GM12878 (cell line): ENCODE results near the gene PIP5K1A. TPM values are rescaled to one million over a fixed set of nuclear protein-coding genes. Genes with fewer than 3 reads are reported as not detected.
"Not testable (repeated sequence)": the region's sequence is repeated elsewhere in the genome, so short reads cannot be mapped to it uniquely, and the experiment has no call there.

Experiments
- ATAC-seq: fragments of 200-7000 bp; cut with Tn5 transposase; 3 replicates; pipeline ENCODE4 v1.9.1; 2020; ENCODE audit warnings: mild to moderate bottlenecking, moderate library complexity
- BruUV-seq: library from RNA; stranded (reverse); fragments of 400-500 nt; replicated peaks from 2 replicates; lab custom pipeline; 2021; lab: Mats Ljungman, UMichigan
- CTCF ChIA-PET: fragments of 300-600 bp; sonication (Branson Sonifier 250); formaldehyde crosslinking; extraction: SDS; loops from one replicate; lab custom pipeline; 2021; ENCODE audit warnings: inconsistent platforms; lab: Yijun Ruan, JAX
- POLR2A ChIA-PET: fragments of 350-600 bp; formaldehyde crosslinking; extraction: SDS; loops from one replicate; lab custom pipeline; 2021; ENCODE audit warnings: inconsistent platforms; lab: Charles Lee
- RAD21 ChIA-PET: fragments of 300-600 bp; sonication (Branson Sonifier 250); formaldehyde crosslinking; loops from one replicate; lab custom pipeline; 2023; ENCODE audit warnings: antibody characterized with exemption; ENCODE audit not compliant: unreplicated experiment; lab: Charles Lee
- SMC1A ChIA-PET: fragments of 300-600 bp; sonication (Branson Sonifier 250); formaldehyde crosslinking; loops from one replicate; lab custom pipeline; 2023; ENCODE audit not compliant: unreplicated experiment, uncharacterized antibody; lab: Charles Lee
- DNase-seq: peaks from one replicate; pipeline ENCODE4 v3.0.0-alpha.2; 2011; ENCODE audit warnings: low read depth, low spot score
- FAIRE-seq: peaks from 3 replicates; lab custom pipeline; 2011; peaks lifted over from hg19 to GRCh38; lab: Jason Lieb, UNC
- H2AFZ ChIP-seq: 2 replicates; pipeline ENCODE4 v1.6.0; 2011; ENCODE audit warnings: low read depth, low read length, control low read depth; ENCODE audit not compliant: control insufficient read depth
- H3K27ac ChIP-seq: 2 replicates; pipeline ENCODE4 v1.5.1; 2011; ENCODE audit warnings: control low read depth; ENCODE audit not compliant: control insufficient read depth, insufficient read depth
- H3K27me3 ChIP-seq, 2 experiments: replicated peaks in 1 of 2; 2 replicates each; pipeline versions ENCODE4 v1.6.0 to v1.6.1; 2011; ENCODE audit warnings: low read length in 1 of 2; ENCODE audit not compliant: control insufficient read depth in 2 of 2, insufficient read depth in 2 of 2
- H3K36me3 ChIP-seq, 2 experiments: 2 replicates each; pipeline ENCODE4 v1.5.1; 2011; ENCODE audit warnings: low read length in 1 of 2; ENCODE audit not compliant: control insufficient read depth in 2 of 2, insufficient read depth in 2 of 2
- H3K4me1 ChIP-seq: 2 replicates; pipeline ENCODE4 v1.6.1; 2011; ENCODE audit warnings: mild to moderate bottlenecking, low read length, moderate library complexity, mixed read lengths; ENCODE audit not compliant: control insufficient read depth, insufficient read depth
- H3K4me2 ChIP-seq: 2 replicates; pipeline ENCODE4 v1.6.0; 2011; ENCODE audit warnings: control low read depth; ENCODE audit not compliant: control insufficient read depth, insufficient read depth
- H3K4me3 ChIP-seq: fragments of 200-600 bp; sonication (generic); 2 replicates; pipeline ENCODE4 v1.5.1; 2016
- H3K79me2 ChIP-seq: 2 replicates; pipeline ENCODE4 v1.6.0; 2011; ENCODE audit warnings: low read length; ENCODE audit not compliant: control insufficient read depth, insufficient read depth
- H3K9ac ChIP-seq: 2 replicates; pipeline ENCODE4 v1.8.0; 2011; ENCODE audit warnings: low read length, control low read depth, mixed read lengths; ENCODE audit not compliant: control insufficient read depth, insufficient read depth
- H3K9me3 ChIP-seq: replicated peaks from 3 replicates; pipeline ENCODE4 v1.5.1; 2011; ENCODE audit warnings: mild to moderate bottlenecking, low read length; ENCODE audit not compliant: control insufficient read depth, insufficient read depth
- H4K20me1 ChIP-seq: 2 replicates; pipeline ENCODE4 v1.6.0; 2011; ENCODE audit not compliant: control insufficient read depth, insufficient read depth
- ATF7 ChIP-seq: fragments of 450-650 bp; IDR thresholded peaks from 2 replicates; pipeline ENCODE4 v1.6.1; 2016; ENCODE audit warnings: low read depth, mild to moderate bottlenecking
- HDGF ChIP-seq: fragments of 450-650 bp; IDR thresholded peaks from 2 replicates; pipeline ENCODE4 v1.6.1; 2016; ENCODE audit warnings: antibody characterized with exemption
- KDM1A ChIP-seq: fragments of 200-600 bp; sonication (generic); IDR thresholded peaks from 2 replicates; pipeline ENCODE4 v1.6.1; 2016; ENCODE audit warnings: borderline replicate concordance
- MXI1 ChIP-seq: fragments of 150-350 bp; IDR thresholded peaks from 2 replicates; pipeline ENCODE4 v1.6.1; 2011; ENCODE audit warnings: low read depth, mild to moderate bottlenecking, inconsistent platforms, low read length, improper control_type of control experiment
- NFYA ChIP-seq: IDR thresholded peaks from 2 replicates; pipeline ENCODE4 v1.6.1; 2011; ENCODE audit warnings: low read depth, mild to moderate bottlenecking, low read length, improper control_type of control experiment, borderline replicate concordance
- SMARCA5 ChIP-seq: fragments of 450-650 bp; IDR thresholded peaks from 2 replicates; pipeline ENCODE4 v1.6.1; 2017; ENCODE audit warnings: mild to moderate bottlenecking
- ZNF217 ChIP-seq: fragments of 450-650 bp; IDR thresholded peaks from 2 replicates; pipeline ENCODE4 v1.6.1; 2017; ENCODE audit warnings: antibody characterized with exemption, mild to moderate bottlenecking
- ZNF687 ChIP-seq: fragments of 450-650 bp; IDR thresholded peaks from 2 replicates; pipeline ENCODE4 v1.6.1; 2017; ENCODE audit warnings: mild to moderate bottlenecking, moderate library complexity
- WGBS: methylation state at CpG from one replicate; pipeline ENCODE4 v1.1.6; 2016; ENCODE audit warnings: low lambda C conversion rate; ENCODE audit not compliant: insufficient replicate concordance, insufficient coverage; ENCODE audit errors: missing lambda C conversion rate; 5-methylcytosine and 5-hydroxymethylcytosine counted together
- in situ Hi-C: fragments of 300-500 bp; cut with MboI; formaldehyde crosslinking; loops from 9 replicates; pipeline ENCODE4 v1.14.3; 2018; ENCODE audit warnings: mixed read lengths
- intact Hi-C: fragments of 100-400 bp; cut with micrococcal nuclease; formaldehyde crosslinking; loops from one replicate; pipeline ENCODE4 v1.14.2; 2022; ENCODE audit not compliant: unreplicated experiment
- polyA plus RNA-seq, 11 experiments: library from polyadenylated mRNA; depleted of rRNA in 4 of 11; unstranded in 6 of 11; stranded (reverse) in 5 of 11; fragments of >200 nt; fragmentation: Nextera tagmentation in 4 of 11; fragmentation: Illumina TruSeq in 1 of 11; extraction: Ambion mirVana in 4 of 11; extraction: Trizol in 1 of 11; gene quantifications; 1 replicate in 1 of 11; 2 replicates in 10 of 11; pipeline versions ENCODE4 v1.2.1 to v1.2.3, GENCODE V29; 2011 to 2016; ENCODE audit warnings: inconsistent platforms in 2 of 11, missing spikeins in 2 of 11, low read depth in 1 of 11
- total RNA-seq, 4 experiments: library from RNA; depleted of rRNA in 3 of 4; stranded (reverse); fragments of >200 nt in 3 of 4; fragmentation: Illumina TruSeq in 1 of 4; extraction: Trizol in 1 of 4; gene quantifications; 2 replicates each; pipeline versions ENCODE4 v1.2.1 to v1.2.3, GENCODE V29; 2013 to 2021

The PIP5K1A gene
- total and polyA plus RNA-seq, 10 of the 15 experiments (the other 5 are each of a cell fraction or from before 2014, with no cell fraction given) = 4.5 to 114 (median 51.5) TPM

- FAIRE-seq, intact Hi-C loops, H3K4me1 ChIP-seq, H2AFZ ChIP-seq, H3K9me3 ChIP-seq, H3K27me3 ChIP-seq, DNase-seq, H4K20me1 ChIP-seq, H3K36me3 ChIP-seq, BruUV-seq, in situ Hi-C loops: not testable (repeated sequence)
- CTCF ChIA-PET = interaction anchor here (0.6 to 4.2 kb wide), 6 partner anchors 8 to 152 kb away, joined by 3 to 38 read pairs (median 4); partner anchors contain the start of genes PSMD4 and TMOD4
- Histone ChIP-seq H3K27ac (peak overlapping the region; percentile 87), H3K9ac (peak overlapping the region; percentile 86), H3K4me2 (peak overlapping the region; percentile 91), H3K79me2 (peaks cover 24% of the 10 kb centered on the region), H3K4me3 (peak overlapping the region; percentile 76)
- ATAC-seq = peak; percentile 17
- 51% methylated on average over 8 of the region's 8 CpGs for WGBS
- POLR2A ChIA-PET = interaction anchor here (0.8 to 1.4 kb wide), 5 partner anchors 10 to 139 kb away, joined by 3 to 5 read pairs (median 4); partner anchors contain the start of gene PI4KB
- SMC1A ChIA-PET = interaction anchor here (1.2 to 3.2 kb wide), 2 partner anchors 32 to 89 kb away, joined by 3 to 12 read pairs; partner anchors contain the start of gene TNFAIP8L2
- RAD21 ChIA-PET = interaction anchor here (2.1 to 2.7 kb wide), 2 partner anchors 31 to 138 kb away, joined by 6 to 20 read pairs; partner anchors contain the start of genes PI4KB and TNFAIP8L2
- TF ChIP-seq HDGF (peak; percentile 49; the same call in 1 of the 2 replicates), MXI1 (0 out of 2 replicates have a peak, but pooled peaks have one; percentile 37)
Observed at GRCh38 chr1:151188667-151189066, 9.7 kb upstream of the PIP5K1A start.

- RAD21 ChIA-PET = interaction anchor here (0.9 to 2.7 kb wide), 12 partner anchors 11 to 209 kb away, joined by 3 to 20 read pairs (median 5); partner anchors contain the start of genes MINDY1, PI4KB, PSMB4 and PSMD4
- Histone ChIP-seq H3K4me1 (peaks cover 4% of the 10 kb centered on the region; the same call in 1 of the 2 replicates), H3K4me3 (peak within 1 kb of the TSS; percentile 76), H3K27me3 (no peaks in the 10 kb centered on the region), H3K9me3 (no peaks in the 10 kb centered on the region), H3K4me2 (peak within 1 kb of the TSS; percentile 91), H3K36me3 (peaks cover 0 to 6% of the 10 kb centered on the region in 2 experiments; a peak in 2 of 4 replicates), H2AFZ (peak within 1 kb of the TSS; percentile 82), H3K27ac (peak within 1 kb of the TSS; percentile 87), H4K20me1 (no peaks in the 10 kb centered on the region), H3K9ac (peak within 1 kb of the TSS; percentile 86), H3K79me2 (peaks cover 24% of the 10 kb centered on the region)
- POLR2A ChIA-PET = interaction anchor here (0.7 to 2.6 kb wide), 17 partner anchors 9 to 210 kb away, joined by 3 to 16 read pairs (median 3); partner anchors contain the start of genes LYSMD1, MLLT11, PI4KB and PIP5K1A
- in situ Hi-C loops (loop anchor here (5.0 kb wide), 1 partner anchor 152 kb away; no protein-coding TSS in a partner anchor), intact Hi-C loops (loop anchor here (2.0 kb wide), 1 partner anchor 91 kb away; no protein-coding TSS in a partner anchor)
- CTCF ChIA-PET = interaction anchor here (0.6 to 4.2 kb wide), 12 partner anchors 15 to 649 kb away, joined by 3 to 38 read pairs (median 4); partner anchors contain the start of genes LYSMD1, PSMD4, SCNM1 and TNFAIP8L2
- DNase-seq = peak; percentile 72
- under 1% methylated on average over 37 of the region's 42 CpGs for WGBS
- peak; percentile 92 for ATAC-seq
- BruUV-seq = no TSS peak
- SMC1A ChIA-PET = interaction anchor here (0.6 to 3.2 kb wide), 8 partner anchors 24 to 92 kb away, joined by 3 to 12 read pairs (median 4); partner anchors contain the start of genes LYSMD1, SCNM1, TNFAIP8L2 and ZNF687
- FAIRE-seq = peak; percentile 38
- TF ChIP-seq ZNF687 (peak; percentile 11; the same call in 1 of the 2 replicates), ZNF217 (no peak), ATF7 (peak; percentile 56; the same call in 1 of the 2 replicates), HDGF (peak; percentile 37; the same call in 1 of the 2 replicates), NFYA (no peak), KDM1A (no peak), SMARCA5 (peak; percentile 58; the same call in 1 of the 2 replicates)
Observed at GRCh38 chr1:151189637-151190445, 8.5 kb upstream of the PIP5K1A start, which contains the start of gene VPS72. Gene VPS72, minus strand, starts transcription at chr1:151190197. Its CDS starts 76 bp downstream, at chr1:151190121.
